Gastrocnemius medialis (tissue), 4 donors: ENCODE results near the gene UPF1. TPM values are rescaled to one million over a fixed set of nuclear protein-coding genes. Genes with fewer than 3 reads are reported as not detected.

Experiments
- ATAC-seq, 2 donors: fragments of 150-250 bp; one replicate each; pipeline ENCODE4 v1.9.1; 2016
- DNase-seq, 2 donors: peaks; one replicate each; pipeline ENCODE4 v3.0.0-alpha.2; 2019
- H3K27ac ChIP-seq, 4 donors: fragments of 200-600 bp; sonication (generic); 1 replicate in 1 of 4; 2 replicates in 3 of 4; pipeline ENCODE4 v1.5.1; 2016 to 2018; ENCODE audit warnings: mild to moderate bottlenecking in 2 of 4, moderate library complexity in 1 of 4
- H3K27me3 ChIP-seq, 3 donors: fragments of 200-600 bp; sonication (generic) in 2 of 3; 1 replicate in 1 of 3; 2 replicates in 2 of 3; pipeline versions ENCODE4 v1.5.1 to v1.6.0; 2016 to 2019; ENCODE audit warnings: mild to moderate bottlenecking in 1 of 3, moderate library complexity in 1 of 3
- H3K36me3 ChIP-seq, 2 donors: fragments of 200-600 bp; sonication (generic) in 1 of 2; one replicate each; pipeline ENCODE4 v1.5.1; 2017 to 2018
- H3K4me1 ChIP-seq, 2 donors: fragments of 200-600 bp; sonication (generic) in 1 of 2; one replicate each; pipeline ENCODE4 v1.5.1; 2016 to 2017; ENCODE audit warnings: mild to moderate bottlenecking in 2 of 2
- H3K4me3 ChIP-seq, 4 donors: fragments of 200-600 bp; sonication (generic) in 3 of 4; 1 replicate in 1 of 4; 2 replicates in 3 of 4; pipeline ENCODE4 v1.5.1; 2016 to 2019; ENCODE audit warnings: mild to moderate bottlenecking in 2 of 4
- H3K9me3 ChIP-seq, 3 donors: fragments of 200-600 bp; sonication (generic) in 2 of 3; 1 replicate in 1 of 3; 2 replicates in 2 of 3; pipeline ENCODE4 v1.5.1; 2016 to 2019
- CTCF ChIP-seq, 5 experiments: fragments of 450-650 bp in 3 of 5; fragments of 200-600 bp in 2 of 5; sonication (generic) in 2 of 5; IDR thresholded peaks in 4 of 5; conservative IDR thresholded peaks in 1 of 5; 1 replicate in 4 of 5; 2 replicates in 1 of 5; pipeline ENCODE4 v1.5.1; 2016 to 2019; ENCODE audit warnings: antibody characterized with exemption in 5 of 5, mild to moderate bottlenecking in 3 of 5, moderate library complexity in 3 of 5
- POLR2A ChIP-seq, 2 donors: fragments of 450-650 bp; IDR thresholded peaks; one replicate each; pipeline ENCODE4 v1.6.1; 2017; ENCODE audit warnings: antibody characterized with exemption in 2 of 2, mild to moderate bottlenecking in 2 of 2, moderate library complexity in 2 of 2
- in situ Hi-C, 4 donors: fragments of 200-750 bp; cut with MboI; loops; one replicate each; pipeline versions ENCODE4 v1.15.0 to v1.8.0; 2017; ENCODE audit warnings: low sequenced_read_pairs in 4 of 4
- intact Hi-C: fragments of 100-400 bp; cut with DNase I; formaldehyde crosslinking; loops from one replicate; pipeline ENCODE4 v1.15.1; 2023; ENCODE audit warnings: low total_unique reads
- total RNA-seq, 4 donors: library from RNA; depleted of rRNA; stranded (reverse); fragments of >200 nt; gene quantifications; one replicate each; pipeline versions ENCODE4 v1.1.0 to v1.2.3, GENCODE V29; 2016

UPF1 gene
- total RNA-seq, 4 donors from 2014 or later: 26.0 to 64.9 (median 46.4) TPM

- intact Hi-C loops (no loop called here), in situ Hi-C loops (no loop called here)
- Histone ChIP-seq H3K4me3 (no peak overlapping the region), H3K9me3 (no peaks in the 10 kb centered on the region), H3K27ac (no peak overlapping the region), H3K4me1 (no peaks in the 10 kb centered on the region), H3K27me3 (no peaks in the 10 kb centered on the region), H3K36me3 (peaks cover 0 to 4% of the 10 kb centered on the region in 2 donors)
- DNase-seq (no peak), ATAC-seq (no peak)
- no peak for TF ChIP-seq POLR2A (IDR thresholded peaks at IDR 0.05)
- no peak for TF ChIP-seq CTCF (IDR thresholded peaks at IDR 0.05 in 4 of 5, conservative IDR thresholded peaks at IDR 0.05 in 1 of 5)
Observed at GRCh38 chr19:18878058-18878797, 46.5 kb downstream of the UPF1 start.

DNA sequence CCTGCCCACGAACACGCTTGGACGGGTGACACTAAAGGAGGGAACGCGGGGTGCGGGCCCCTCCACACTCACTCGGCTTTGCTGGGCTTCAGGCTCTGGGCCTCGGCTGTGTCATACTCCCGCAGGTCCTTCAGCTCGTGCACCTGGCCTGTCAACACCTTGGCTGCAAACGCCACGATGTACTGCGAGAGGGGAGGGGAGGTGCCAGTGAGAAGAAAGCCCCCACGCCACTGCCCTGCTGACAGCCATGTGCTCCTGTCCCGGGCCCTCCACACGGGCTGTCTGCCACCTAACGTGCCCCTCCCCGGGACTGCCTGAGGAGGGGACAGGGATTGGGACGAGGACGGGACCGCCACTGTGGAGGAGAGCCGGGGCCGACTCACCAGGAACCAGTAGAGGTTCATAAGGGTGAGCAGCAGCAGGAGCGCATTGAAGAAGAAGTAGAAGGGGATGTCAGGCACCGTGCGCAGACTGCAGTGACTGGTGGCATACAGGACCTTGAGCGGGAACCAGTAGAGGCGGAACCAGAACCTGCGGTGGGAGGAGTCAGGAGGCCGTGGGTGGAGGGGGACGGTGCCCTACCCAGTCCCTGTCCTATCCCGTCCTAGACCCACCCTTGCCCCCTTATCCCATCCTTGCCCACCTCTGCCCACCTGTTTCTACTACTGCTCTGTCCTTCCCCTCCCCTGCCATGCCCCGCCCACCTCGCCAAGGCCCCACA lies 47.3 kb downstream of the UPF1 start:
- H3K36me3 ChIP-seq: peaks cover 0 to 4% of the 10 kb centered on the region in 2 donors
- in situ Hi-C loops: no loop called here

GRCh38 chr19:18879579-18880373 lies 48.0 kb downstream of the UPF1 start:
- Histone ChIP-seq H3K36me3 (peaks cover 0 to 4% of the 10 kb centered on the region in 2 donors), H3K27ac (no peak overlapping the region), H3K4me3 (no peak overlapping the region), H3K4me1 (no peaks in the 10 kb centered on the region), H3K27me3 (no peaks in the 10 kb centered on the region), H3K9me3 (no peaks in the 10 kb centered on the region)
- ATAC-seq: no peak
- in situ Hi-C loops (no loop called here), intact Hi-C loops (no loop called here)
- TF ChIP-seq POLR2A (IDR thresholded peaks at IDR 0.05): no peak
- no peak for TF ChIP-seq CTCF (IDR thresholded peaks at IDR 0.05 in 4 of 5, conservative IDR thresholded peaks at IDR 0.05 in 1 of 5)
- no peak for DNase-seq

More for the DNA sequence above, 47.3 kb downstream of the UPF1 start:
- Histone ChIP-seq H3K27me3 (no peaks in the 10 kb centered on the region), H3K9me3 (no peaks in the 10 kb centered on the region), H3K4me1 (no peaks in the 10 kb centered on the region), H3K27ac (no peak overlapping the region), H3K4me3 (no peak overlapping the region)
- TF ChIP-seq POLR2A (IDR thresholded peaks at IDR 0.05) (no peak), CTCF (IDR thresholded peaks at IDR 0.05 in 4 of 5, conservative IDR thresholded peaks at IDR 0.05 in 1 of 5) (no peak)
- intact Hi-C loops: no loop called here
- ATAC-seq (no peak), DNase-seq (no peak)

DNA sequence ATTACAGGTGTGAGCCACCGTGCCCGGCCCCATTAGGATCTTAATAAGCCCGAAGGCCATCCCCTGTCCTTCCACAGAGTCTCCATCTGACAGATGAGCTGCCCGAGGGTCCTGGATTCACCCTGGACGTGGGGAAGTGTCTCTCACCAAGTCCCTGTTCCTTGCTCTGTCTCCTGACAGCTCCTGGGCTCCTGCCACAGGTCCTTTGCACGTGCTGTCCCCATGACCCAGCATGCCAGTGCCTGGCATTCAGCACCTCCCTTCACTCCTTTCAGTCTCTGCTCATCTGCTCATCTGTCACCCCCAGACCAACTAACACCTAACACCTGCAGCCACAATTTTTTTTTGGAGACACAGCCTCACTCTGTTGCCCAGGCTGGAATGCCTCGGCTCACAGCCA lies 49.7 kb downstream of the UPF1 start:
- no peak for DNase-seq
- H3K27me3 ChIP-seq: no peaks in the 10 kb centered on the region
- H3K36me3 ChIP-seq: peaks cover 0 to 4% of the 10 kb centered on the region in 2 donors
- no peak for ATAC-seq
- intact Hi-C loops (no loop called here), in situ Hi-C loops (no loop called here)
- TF ChIP-seq CTCF (IDR thresholded peaks at IDR 0.05 in 4 of 5, conservative IDR thresholded peaks at IDR 0.05 in 1 of 5): no peak
- TF ChIP-seq POLR2A (IDR thresholded peaks at IDR 0.05): no peak
- H3K4me3 ChIP-seq: no peak overlapping the region
- no peaks in the 10 kb centered on the region for H3K4me1 ChIP-seq
- no peaks in the 10 kb centered on the region for H3K9me3 ChIP-seq
- H3K27ac ChIP-seq: no peak overlapping the region
